ENCODE measurements around the gene C16orf74. TPM values are rescaled to one million over a fixed set of nuclear protein-coding genes. Genes with fewer than 3 reads are reported as not detected.

The C16orf74 gene
- total and polyA plus RNA-seq, 2 of the 13 experiments (the other 11 are each of a cell fraction or from before 2014, with no cell fraction given): 0.13 to 0.29 TPM

- TF ChIP-seq PHF21A (CRISPR knock-in tag; IDR thresholded peaks at IDR 0.05) (no peak; the same call in 1 of the 2 replicates), ZBTB38 (CRISPR knock-in tag; IDR thresholded peaks at IDR 0.05) (peak; percentile 58; the same call in 1 of the 2 replicates), ISX (CRISPR knock-in tag; conservative IDR thresholded peaks at IDR 0.05) (0 out of 2 replicates have a peak, but pooled peaks have one; percentile 74), FOXP1 (IDR thresholded peaks at IDR 0.05) (no peak), FOXP1 (CRISPR knock-in tag; IDR thresholded peaks at IDR 0.05) (no peak), PITX1 (CRISPR knock-in tag; IDR thresholded peaks at IDR 0.05) (peak; percentile 23; the same call in 1 of the 2 replicates), ZNF83 (CRISPR knock-in tag; IDR thresholded peaks at IDR 0.05; ENCODE audit: borderline replicate concordance) (no peak), ZFYVE20 (CRISPR knock-in tag; IDR thresholded peaks at IDR 0.05; ENCODE audit: borderline replicate concordance, low read depth) (peak; percentile 51; the same call in 1 of the 2 replicates), GTF2F1 (IDR thresholded peaks at IDR 0.05; ENCODE audit: low read length) (no peak), KAT7 (CRISPR knock-in tag; IDR thresholded peaks at IDR 0.05; ENCODE audit: borderline replicate concordance) (no peak), MYNN (CRISPR knock-in tag; IDR thresholded peaks at IDR 0.05; ENCODE audit: low read depth) (no peak), NR3C1 (CRISPR knock-in tag; IDR thresholded peaks at IDR 0.05) (no peak), NBN (conservative IDR thresholded peaks at IDR 0.05) (no peak), STAT5B (CRISPR knock-in tag; IDR thresholded peaks at IDR 0.05) (no peak), ZNF75D (CRISPR knock-in tag; IDR thresholded peaks at IDR 0.05; ENCODE audit: borderline replicate concordance) (peak; percentile 60; the same call in 1 of the 2 replicates), FOXA1 (IDR thresholded peaks at IDR 0.05) (no peak), FOXA1 (CRISPR knock-in tag; IDR thresholded peaks at IDR 0.05) (no peak), MAFG (CRISPR knock-in tag; IDR thresholded peaks at IDR 0.05) (peak; percentile 42; the same call in 1 of the 2 replicates), SMC3 (IDR thresholded peaks at IDR 0.05; ENCODE audit: low read length) (no peak), ZNF546 (CRISPR knock-in tag; conservative IDR thresholded peaks at IDR 0.05) (peak; percentile 71; the same call in 1 of the 2 replicates), ZNF562 (CRISPR knock-in tag; IDR thresholded peaks at IDR 0.05; ENCODE audit: borderline replicate concordance) (no peak), ZNF614 (CRISPR knock-in tag; IDR thresholded peaks at IDR 0.05; ENCODE audit: borderline replicate concordance) (no peak), HNF4G (IDR thresholded peaks at IDR 0.05; ENCODE audit: borderline replicate concordance, low read depth, low read length) (no peak), HNF4G (CRISPR knock-in tag; IDR thresholded peaks at IDR 0.05; ENCODE audit: borderline replicate concordance, low read depth) (no peak)
- TF ChIP-seq, protein P1, sequence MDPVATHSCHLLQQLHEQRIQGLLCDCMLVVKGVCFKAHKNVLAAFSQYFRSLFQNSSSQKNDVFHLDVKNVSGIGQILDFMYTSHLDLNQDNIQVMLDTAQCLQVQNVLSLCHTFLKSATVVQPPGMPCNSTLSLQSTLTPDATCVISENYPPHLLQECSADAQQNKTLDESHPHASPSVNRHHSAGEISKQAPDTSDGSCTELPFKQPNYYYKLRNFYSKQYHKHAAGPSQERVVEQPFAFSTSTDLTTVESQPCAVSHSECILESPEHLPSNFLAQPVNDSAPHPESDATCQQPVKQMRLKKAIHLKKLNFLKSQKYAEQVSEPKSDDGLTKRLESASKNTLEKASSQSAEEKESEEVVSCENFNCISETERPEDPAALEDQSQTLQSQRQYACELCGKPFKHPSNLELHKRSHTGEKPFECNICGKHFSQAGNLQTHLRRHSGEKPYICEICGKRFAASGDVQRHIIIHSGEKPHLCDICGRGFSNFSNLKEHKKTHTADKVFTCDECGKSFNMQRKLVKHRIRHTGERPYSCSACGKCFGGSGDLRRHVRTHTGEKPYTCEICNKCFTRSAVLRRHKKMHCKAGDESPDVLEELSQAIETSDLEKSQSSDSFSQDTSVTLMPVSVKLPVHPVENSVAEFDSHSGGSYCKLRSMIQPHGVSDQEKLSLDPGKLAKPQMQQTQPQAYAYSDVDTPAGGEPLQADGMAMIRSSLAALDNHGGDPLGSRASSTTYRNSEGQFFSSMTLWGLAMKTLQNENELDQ (CRISPR knock-in tag; IDR thresholded peaks at IDR 0.05; ENCODE audit: borderline replicate concordance): no peak
- TF ChIP-seq, protein P2, sequence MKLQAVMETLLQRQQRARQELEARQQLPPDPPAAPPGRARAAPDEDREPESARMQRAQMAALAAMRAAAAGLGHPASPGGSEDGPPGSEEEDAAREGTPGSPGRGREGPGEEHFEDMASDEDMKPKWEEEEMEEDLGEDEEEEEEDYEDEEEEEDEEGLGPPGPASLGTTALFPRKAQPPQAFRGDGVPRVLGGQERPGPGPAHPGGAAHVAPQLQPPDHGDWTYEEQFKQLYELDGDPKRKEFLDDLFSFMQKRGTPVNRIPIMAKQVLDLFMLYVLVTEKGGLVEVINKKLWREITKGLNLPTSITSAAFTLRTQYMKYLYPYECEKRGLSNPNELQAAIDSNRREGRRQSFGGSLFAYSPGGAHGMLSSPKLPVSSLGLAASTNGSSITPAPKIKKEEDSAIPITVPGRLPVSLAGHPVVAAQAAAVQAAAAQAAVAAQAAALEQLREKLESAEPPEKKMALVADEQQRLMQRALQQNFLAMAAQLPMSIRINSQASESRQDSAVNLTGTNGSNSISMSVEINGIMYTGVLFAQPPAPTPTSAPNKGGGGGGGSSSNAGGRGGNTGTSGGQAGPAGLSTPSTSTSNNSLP (IDR thresholded peaks at IDR 0.05; ENCODE audit: low read depth, low read length): no peak
- TF ChIP-seq, protein P3, sequence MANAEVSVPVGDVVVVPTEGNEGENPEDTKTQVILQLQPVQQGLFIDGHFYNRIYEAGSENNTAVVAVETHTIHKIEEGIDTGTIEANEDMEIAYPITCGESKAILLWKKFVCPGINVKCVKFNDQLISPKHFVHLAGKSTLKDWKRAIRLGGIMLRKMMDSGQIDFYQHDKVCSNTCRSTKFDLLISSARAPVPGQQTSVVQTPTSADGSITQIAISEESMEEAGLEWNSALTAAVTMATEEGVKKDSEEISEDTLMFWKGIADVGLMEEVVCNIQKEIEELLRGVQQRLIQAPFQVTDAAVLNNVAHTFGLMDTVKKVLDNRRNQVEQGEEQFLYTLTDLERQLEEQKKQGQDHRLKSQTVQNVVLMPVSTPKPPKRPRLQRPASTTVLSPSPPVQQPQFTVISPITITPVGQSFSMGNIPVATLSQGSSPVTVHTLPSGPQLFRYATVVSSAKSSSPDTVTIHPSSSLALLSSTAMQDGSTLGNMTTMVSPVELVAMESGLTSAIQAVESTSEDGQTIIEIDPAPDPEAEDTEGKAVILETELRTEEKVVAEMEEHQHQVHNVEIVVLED (CRISPR knock-in tag; IDR thresholded peaks at IDR 0.05; ENCODE audit: borderline replicate concordance): peak; percentile 70; the same call in 1 of the 2 replicates
These were observed 62.2 kb downstream of the C16orf74 start, which contains the start of gene GINS2 (continued) for GRCh38 chr16:85688586-85689284.
